HepG2 (cell line): Measurements from ENCODE around the gene FILIP1. TPM values are rescaled to one million over a fixed set of nuclear protein-coding genes. Genes with fewer than 3 reads are reported as not detected.

Source experiments
- ATAC-seq: fragments of 200-7000 bp; cut with Tn5 transposase; 3 replicates; pipeline ENCODE4 v1.9.1; 2020; ENCODE audit warnings: mild to moderate bottlenecking, moderate library complexity
- BruUV-seq: library from RNA; stranded (reverse); fragments of 400-500 nt; replicated peaks from 2 replicates; lab custom pipeline; 2021; lab: Mats Ljungman, UMichigan
- CTCF ChIA-PET: fragments of 300-600 bp; formaldehyde crosslinking; extraction: SDS; loops from one replicate; lab custom pipeline; 2021; ENCODE audit warnings: low total read pairs, inconsistent platforms, low intra/inter-chr PET ratio; lab: Yijun Ruan, JAX
- POLR2A ChIA-PET: fragments of 350-600 bp; sonication (Branson Sonifier 250); formaldehyde crosslinking; loops from one replicate; lab custom pipeline; 2020; ENCODE audit warnings: antibody characterized with exemption, inconsistent platforms; lab: Yijun Ruan, JAX
- DNase-seq: peaks from one replicate; pipeline ENCODE4 v3.0.0-alpha.2; 2015; ENCODE audit warnings: low spot score
- FAIRE-seq: peaks from 3 replicates; lab custom pipeline; 2011; peaks lifted over from hg19 to GRCh38; lab: Jason Lieb, UNC
- H2AFZ ChIP-seq: one replicate; pipeline ENCODE4 v1.6.1; 2011; ENCODE audit warnings: low read length, inconsistent platforms
- H3K27ac ChIP-seq: fragments of 300-600 bp; 3 replicates; pipeline ENCODE4 v1.8.0; 2011; ENCODE audit warnings: mixed run types, mild to moderate bottlenecking, mixed read lengths, low read length, inconsistent platforms; ENCODE audit not compliant: insufficient read depth; ENCODE audit errors: extremely low read length
- H3K27me3 ChIP-seq, 2 experiments: fragments of 200-600 bp in 1 of 2; 2 replicates in 1 of 2; 3 replicates in 1 of 2; pipeline versions ENCODE4 v1.6.0 to v1.8.0; 2011; ENCODE audit warnings: low read length in 2 of 2, mild to moderate bottlenecking in 2 of 2, moderate library complexity in 2 of 2, inconsistent platforms in 1 of 2; ENCODE audit not compliant: insufficient read depth in 2 of 2, control insufficient read depth in 1 of 2
- H3K36me3 ChIP-seq, 2 experiments: fragments of 200-600 bp in 1 of 2; replicated peaks in 1 of 2; 2 replicates in 1 of 2; 3 replicates in 1 of 2; pipeline versions ENCODE4 v1.5.1 to v1.8.0; 2011; ENCODE audit warnings: low read length in 2 of 2, inconsistent platforms in 1 of 2; ENCODE audit not compliant: insufficient read depth in 2 of 2, control insufficient read depth in 1 of 2
- H3K4me1 ChIP-seq: 2 replicates; pipeline ENCODE4 v1.5.1; 2012; ENCODE audit warnings: low read length, inconsistent platforms; ENCODE audit not compliant: insufficient read depth
- H3K4me2 ChIP-seq: 2 replicates; pipeline ENCODE4 v1.6.0; 2011; ENCODE audit warnings: low read depth, low read length, inconsistent platforms
- H3K4me3 ChIP-seq, 3 experiments: fragments of 200-600 bp in 1 of 3; sonication (generic), shearing (Covaris generic) in 1 of 3; replicated peaks in 1 of 3; 2 replicates each; pipeline ENCODE4 v1.5.1; 2011 to 2016; ENCODE audit warnings: low read length in 3 of 3, inconsistent platforms in 2 of 3, low read depth in 2 of 3, mild to moderate bottlenecking in 2 of 3, control low read depth in 1 of 3, mixed read lengths in 1 of 3; ENCODE audit not compliant: insufficient read depth in 1 of 3
- H3K79me2 ChIP-seq: one replicate; pipeline ENCODE4 v1.6.1; 2011; ENCODE audit warnings: low read length, inconsistent platforms; ENCODE audit not compliant: insufficient read depth
- H3K9ac ChIP-seq: 2 replicates; pipeline ENCODE4 v1.6.0; 2011; ENCODE audit warnings: mild to moderate bottlenecking, low read depth, low read length, inconsistent platforms; ENCODE audit not compliant: insufficient read depth
- H3K9me3 ChIP-seq: 2 replicates; pipeline ENCODE4 v1.5.1; 2012; ENCODE audit warnings: mild to moderate bottlenecking, low read length
- H4K20me1 ChIP-seq: 2 replicates; pipeline ENCODE4 v1.6.0; 2011; ENCODE audit warnings: inconsistent platforms, mild to moderate bottlenecking, low read length, moderate library complexity; ENCODE audit not compliant: insufficient read depth
- EED ChIP-seq: sonication (generic); formaldehyde crosslinking; IDR thresholded peaks from 2 replicates; pipeline ENCODE4 v1.5.0; 2020; ENCODE audit warnings: mild to moderate bottlenecking, missing genetic modification reagents
- HDAC6 ChIP-seq: fragments of 200-600 bp; sonication (generic); IDR thresholded peaks from 2 replicates; pipeline ENCODE4 v1.7.0; 2017; ENCODE audit warnings: mild to moderate bottlenecking, antibody characterized with exemption, low read length, low read depth
- KLF9 ChIP-seq: IDR thresholded peaks from 2 replicates; pipeline ENCODE4 v1.6.1; 2016; ENCODE audit warnings: low read depth
- SIN3A ChIP-seq: IDR thresholded peaks from 2 replicates; pipeline ENCODE4 v1.6.1; 2011; ENCODE audit warnings: low read depth, mild to moderate bottlenecking, control low read depth, low read length, borderline replicate concordance
- SRSF4 ChIP-seq: fragments of 200-400 bp; formaldehyde crosslinking; IDR thresholded peaks from one replicate; pipeline ENCODE4 v1.6.1; 2018; ENCODE audit warnings: mild to moderate bottlenecking, low read depth, low read length, moderate library complexity; ENCODE audit not compliant: poor library complexity, severe bottlenecking
- ZNF563 ChIP-seq: sonication (generic); formaldehyde crosslinking; IDR thresholded peaks from 2 replicates; pipeline ENCODE4 v1.8.0; 2022; ENCODE audit warnings: mild to moderate bottlenecking, moderate library complexity, missing genetic modification reagents
- ZNF746 ChIP-seq: sonication (generic); formaldehyde crosslinking; IDR thresholded peaks from 2 replicates; pipeline ENCODE4 v1.8.0; 2022; ENCODE audit warnings: mild to moderate bottlenecking, missing genetic modification reagents
- ZNF788 ChIP-seq: sonication (generic); formaldehyde crosslinking; IDR thresholded peaks from 2 replicates; pipeline ENCODE4 v1.5.0; 2020; ENCODE audit warnings: mild to moderate bottlenecking, missing genetic modification reagents, borderline replicate concordance
- in situ Hi-C: cut with HindIII; loops from 2 replicates; pipeline ENCODE4 v1.10.0; 2017; ENCODE audit warnings: low pct_unique_long_range_greater_than_20kb; ENCODE audit not compliant: extremely low pct_ligation_motif_present
- intact Hi-C: fragments of 100-400 bp; cut with micrococcal nuclease; formaldehyde crosslinking; loops from one replicate; pipeline ENCODE4 v1.10.0; 2022; ENCODE audit not compliant: unreplicated experiment
- polyA plus RNA-seq, 8 experiments: library from polyadenylated mRNA; depleted of rRNA in 3 of 8; stranded (reverse) in 7 of 8; unstranded in 1 of 8; fragments of >200 nt; fragmentation: Illumina TruSeq in 4 of 8; extraction: Trizol in 4 of 8; gene quantifications; 2 replicates each; pipeline versions ENCODE4 v1.2.1 to v1.2.3, GENCODE V29; 2011 to 2016; ENCODE audit warnings: low read depth in 4 of 8, missing spikeins in 1 of 8, mixed read lengths in 1 of 8; ENCODE audit not compliant: insufficient read depth in 1 of 8
- total RNA-seq, 5 experiments: library from RNA; depleted of rRNA; stranded (reverse); fragments of >200 nt; fragmentation: Illumina TruSeq; extraction: Trizol; gene quantifications; 2 replicates each; pipeline ENCODE4 v1.2.3, GENCODE V29; 2016; ENCODE audit warnings: low read depth in 1 of 5
- TF ChIP-seq, protein P1 (sequence below): sonication (generic); formaldehyde crosslinking; IDR thresholded peaks from 2 replicates; pipeline ENCODE4 v1.4.0; 2020; ENCODE audit warnings: low read depth, mild to moderate bottlenecking, missing genetic modification reagents

The FILIP1 gene
- total and polyA plus RNA-seq, 2 of the 13 experiments (the other 11 are each of a cell fraction or from before 2014, with no cell fraction given) = not detected

DNA sequence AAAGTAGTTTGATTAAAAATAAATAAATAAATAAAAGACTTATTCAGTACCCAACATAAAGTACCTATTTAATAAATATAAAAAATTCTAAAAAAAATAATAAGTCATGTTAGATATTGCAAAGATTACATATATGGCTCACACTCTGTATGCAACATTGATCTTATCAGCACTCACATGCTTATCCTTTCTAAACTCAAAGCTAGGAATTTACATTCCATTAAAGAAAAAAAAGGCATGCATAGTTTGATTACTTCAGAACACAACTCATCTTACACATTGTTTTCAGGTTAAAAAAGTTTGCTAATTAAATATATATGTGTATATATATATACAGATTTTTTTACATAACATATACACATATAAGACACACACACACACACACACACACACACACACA lies 96.4 kb downstream of the FILIP1 start:
- BruUV-seq = no TSS peak
- ATAC-seq = no peak
- DNase-seq = no peak
- Histone ChIP-seq H3K4me1 (no peaks in the 10 kb centered on the region; the same call in 1 of the 2 replicates), H3K36me3 (no peaks in the 10 kb centered on the region), H3K9me3 (no peaks in the 10 kb centered on the region), H2AFZ (no peak overlapping the region), H3K9ac (no peak overlapping the region), H4K20me1 (no peaks in the 10 kb centered on the region), H3K27ac (no peak overlapping the region), H3K27me3 (no peaks in the 10 kb centered on the region), H3K4me2 (no peak overlapping the region), H3K79me2 (no peaks in the 10 kb centered on the region), H3K4me3 (no peak overlapping the region)
- ChIA-PET CTCF (no interaction called here), POLR2A (no interaction called here)
- no peak for FAIRE-seq
- TF ChIP-seq ZNF563 (no peak), EED (no peak), SRSF4 (no peak), ZNF746 (CRISPR knock-in tag) (no peak), SIN3A (no peak), ZNF788 (CRISPR knock-in tag) (no peak), HDAC6 (no peak), KLF9 (CRISPR knock-in tag) (no peak)
- TF ChIP-seq, protein P1, sequence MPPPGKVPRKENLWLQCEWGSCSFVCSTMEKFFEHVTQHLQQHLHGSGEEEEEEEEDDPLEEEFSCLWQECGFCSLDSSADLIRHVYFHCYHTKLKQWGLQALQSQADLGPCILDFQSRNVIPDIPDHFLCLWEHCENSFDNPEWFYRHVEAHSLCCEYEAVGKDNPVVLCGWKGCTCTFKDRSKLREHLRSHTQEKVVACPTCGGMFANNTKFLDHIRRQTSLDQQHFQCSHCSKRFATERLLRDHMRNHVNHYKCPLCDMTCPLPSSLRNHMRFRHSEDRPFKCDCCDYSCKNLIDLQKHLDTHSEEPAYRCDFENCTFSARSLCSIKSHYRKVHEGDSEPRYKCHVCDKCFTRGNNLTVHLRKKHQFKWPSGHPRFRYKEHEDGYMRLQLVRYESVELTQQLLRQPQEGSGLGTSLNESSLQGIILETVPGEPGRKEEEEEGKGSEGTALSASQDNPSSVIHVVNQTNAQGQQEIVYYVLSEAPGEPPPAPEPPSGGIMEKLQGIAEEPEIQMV = no peak
- intact Hi-C loops (no loop called here), in situ Hi-C loops (no loop called here)
